Measurements from ENCODE around the gene GAS7. TPM values are rescaled to one million over a fixed set of nuclear protein-coding genes. Genes with fewer than 3 reads are reported as not detected.

Gene GAS7
- total RNA-seq, 2 donors from 2014 or later = 10.3 to 144 TPM

DNA sequence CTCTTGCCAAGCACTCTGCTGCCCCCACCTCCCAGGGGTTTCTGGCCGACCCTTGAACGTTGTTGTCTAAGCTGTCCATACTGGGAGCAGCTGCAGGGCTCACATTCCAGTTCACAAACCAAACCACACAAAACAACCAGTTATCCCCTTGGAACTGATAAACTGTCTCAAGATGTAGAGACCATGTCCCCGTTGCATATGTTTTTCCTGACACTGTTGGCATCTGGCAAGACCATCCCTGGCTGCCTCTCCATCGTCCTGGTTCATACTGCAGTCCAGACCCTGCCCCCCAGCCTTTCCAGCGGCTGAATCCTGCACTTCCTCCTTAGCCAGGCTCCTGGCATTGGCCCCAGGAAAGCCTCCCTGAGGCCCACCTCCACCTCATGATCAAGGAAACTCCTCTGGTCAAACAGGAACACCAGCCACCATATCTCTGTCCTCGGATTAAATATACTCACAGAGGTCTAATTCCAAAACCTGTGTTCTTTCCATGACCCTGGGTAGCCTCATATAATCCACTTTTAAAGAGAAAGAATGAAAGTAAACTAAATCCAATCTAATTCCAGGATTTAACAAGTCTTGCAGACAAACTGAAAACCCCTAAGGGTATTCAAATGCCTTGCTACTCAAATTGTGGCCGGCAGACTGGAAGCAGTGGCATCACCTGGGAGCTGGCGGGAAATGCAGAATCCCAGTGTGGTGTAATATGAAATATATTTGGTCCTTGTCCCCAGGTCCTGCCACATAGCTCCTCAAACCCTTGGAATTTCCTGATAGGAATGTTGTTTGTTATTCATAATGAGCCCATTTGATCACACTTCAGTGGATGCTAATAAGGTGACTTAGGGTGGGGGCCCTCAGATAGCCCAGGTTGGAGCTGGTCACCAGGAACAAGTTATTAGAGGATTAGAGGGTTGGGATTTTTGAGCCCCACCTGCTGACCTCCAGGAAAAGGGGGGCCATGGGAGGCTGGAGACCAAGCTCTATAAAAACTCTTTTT lies 14.2 kb downstream of the GAS7 start:
- intact Hi-C loops (cut with DNase I) = no loop called here
- H3K4me1 ChIP-seq (replicated peaks) = no peaks in the 10 kb centered on the region
- no peak for TF ChIP-seq POLR2AphosphoS5 (IDR thresholded peaks at IDR 0.05)
- no peak for TF ChIP-seq POLR2A (IDR thresholded peaks at IDR 0.05)
- TF ChIP-seq CTCF (IDR thresholded peaks at IDR 0.05) = no peak
- 61% methylated on average over 8 of the region's 8 CpGs for WGBS
- no peaks in the 10 kb centered on the region for H3K27me3 ChIP-seq (replicated peaks; ENCODE audit: insufficient read depth)
- no peak overlapping the region for H3K27ac ChIP-seq
- H3K36me3 ChIP-seq = no peaks in the 10 kb centered on the region
- no peaks in the 10 kb centered on the region for H3K9me3 ChIP-seq
- no peak for DNase-seq (ENCODE audit: low spot score)
- no peak overlapping the region for H3K4me3 ChIP-seq

GRCh38 chr17:10182785-10183184 lies 15.6 kb downstream of the GAS7 start:
- Histone ChIP-seq H3K27me3 (replicated peaks; ENCODE audit: insufficient read depth) (no peaks in the 10 kb centered on the region), H3K4me3 (no peak overlapping the region), H3K27ac (no peak overlapping the region), H3K9me3 (no peaks in the 10 kb centered on the region), H3K4me1 (replicated peaks) (no peaks in the 10 kb centered on the region), H3K36me3 (no peaks in the 10 kb centered on the region)
- WGBS = 91% methylated on average over 5 of the region's 5 CpGs
- no peak for DNase-seq (ENCODE audit: low spot score)
- intact Hi-C loops (cut with DNase I) = no loop called here
- no peak for TF ChIP-seq POLR2AphosphoS5 (IDR thresholded peaks at IDR 0.05)

DNA sequence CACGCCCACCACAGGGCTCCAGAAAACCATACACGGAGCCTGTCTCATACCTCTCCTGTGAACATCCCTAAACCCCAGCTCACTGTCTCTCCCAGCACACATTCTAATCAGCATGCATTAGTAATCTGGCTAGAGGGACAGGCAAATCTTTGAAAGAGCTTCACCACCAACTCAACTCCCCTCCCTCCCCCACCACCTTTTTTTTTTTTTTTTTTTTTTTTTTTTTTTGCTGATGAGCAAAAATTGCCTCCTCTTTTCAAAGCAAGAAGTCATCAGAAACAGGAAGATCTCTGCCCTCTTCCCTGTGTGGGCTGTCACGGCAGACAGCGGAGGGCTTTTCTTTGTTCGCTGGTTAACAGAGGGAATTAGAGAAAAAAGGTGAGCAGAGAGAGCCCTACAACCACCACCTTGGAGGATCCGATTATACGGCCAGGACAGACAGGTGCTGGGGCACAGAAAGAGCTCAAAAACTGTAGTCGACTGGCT lies 19.9 kb downstream of the GAS7 start:
- Histone ChIP-seq H3K36me3 (no peaks in the 10 kb centered on the region), H3K4me1 (replicated peaks) (no peaks in the 10 kb centered on the region), H3K27ac (no peak overlapping the region), H3K9me3 (no peaks in the 10 kb centered on the region), H3K4me3 (no peak overlapping the region), H3K27me3 (replicated peaks; ENCODE audit: insufficient read depth) (no peaks in the 10 kb centered on the region)
- intact Hi-C loops (cut with DNase I) = no loop called here
- no peak for DNase-seq (ENCODE audit: low spot score)
- WGBS = 82% methylated on average over 8 of the region's 8 CpGs
- TF ChIP-seq POLR2AphosphoS5 (IDR thresholded peaks at IDR 0.05) (no peak), POLR2A (IDR thresholded peaks at IDR 0.05) (no peak), CTCF (IDR thresholded peaks at IDR 0.05) (no peak)

DNA sequence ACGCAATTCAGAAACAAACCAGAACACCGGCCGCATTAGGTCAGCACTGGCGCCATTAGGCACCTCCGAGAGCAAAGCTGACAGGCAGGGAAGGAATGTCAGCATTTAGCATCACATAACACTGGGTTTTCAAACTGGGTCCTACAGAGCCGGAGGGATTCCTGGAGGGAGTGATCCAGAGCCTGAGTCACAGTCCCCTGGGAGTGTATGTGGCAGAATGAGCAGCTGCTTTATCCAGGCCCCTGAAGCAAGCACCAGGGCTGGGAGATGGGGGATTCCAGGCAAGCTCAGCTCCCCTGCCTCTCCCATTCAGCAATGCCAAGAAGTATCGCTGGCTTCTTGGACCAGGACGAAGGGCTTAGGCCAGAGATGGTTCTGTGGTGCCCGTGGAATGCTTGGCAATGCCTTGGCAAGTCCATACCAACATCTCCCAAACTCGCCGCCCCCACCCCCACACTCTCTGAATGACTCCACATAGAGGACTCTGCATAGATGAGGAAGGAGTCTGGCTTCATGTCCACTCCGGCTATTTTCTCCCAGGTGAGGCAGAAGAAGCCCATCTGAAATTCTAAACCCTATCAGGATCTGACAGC lies 20.4 kb downstream of the GAS7 start:
- Histone ChIP-seq H3K27ac (no peak overlapping the region), H3K36me3 (no peaks in the 10 kb centered on the region), H3K9me3 (no peaks in the 10 kb centered on the region), H3K4me1 (replicated peaks) (no peaks in the 10 kb centered on the region), H3K4me3 (no peak overlapping the region), H3K27me3 (replicated peaks; ENCODE audit: insufficient read depth) (no peaks in the 10 kb centered on the region)
- intact Hi-C loops (cut with DNase I) = no loop called here
- no peak for DNase-seq (ENCODE audit: low spot score)
- WGBS = 77% methylated on average over 12 of the region's 12 CpGs
- TF ChIP-seq POLR2AphosphoS5 (IDR thresholded peaks at IDR 0.05) (no peak), POLR2A (IDR thresholded peaks at IDR 0.05) (no peak), CTCF (IDR thresholded peaks at IDR 0.05) (no peak)

- no peak for TF ChIP-seq POLR2A (IDR thresholded peaks at IDR 0.05)
- TF ChIP-seq POLR2AphosphoS5 (IDR thresholded peaks at IDR 0.05) = no peak
- no peak for TF ChIP-seq CTCF (IDR thresholded peaks at IDR 0.05)
- no peaks in the 10 kb centered on the region for H3K36me3 ChIP-seq
- no peak overlapping the region for H3K4me3 ChIP-seq
- no peak for DNase-seq (ENCODE audit: low spot score)
- 72% methylated on average over 6 of the region's 6 CpGs for WGBS
- no peaks in the 10 kb centered on the region for H3K27me3 ChIP-seq (replicated peaks; ENCODE audit: insufficient read depth)
- no peaks in the 10 kb centered on the region for H3K4me1 ChIP-seq (replicated peaks)
- intact Hi-C loops (cut with DNase I) = no loop called here
- H3K27ac ChIP-seq = no peak overlapping the region
- H3K9me3 ChIP-seq = no peaks in the 10 kb centered on the region
These were observed 21.1 kb downstream of the GAS7 start for GRCh38 chr17:10177131-10177912.

All from prostate gland (tissue), 2 donors.